Liver (tissue), 9 donors: Measurements from ENCODE around the gene TBC1D9. TPM values are rescaled to one million over a fixed set of nuclear protein-coding genes. Genes with fewer than 3 reads are reported as not detected.

Experiments
- DNase-seq: peaks from one replicate; pipeline ENCODE4 v3.0.0-alpha.2; 2017; ENCODE audit warnings: low spot score
- H3K27ac ChIP-seq, 2 donors: one replicate each; pipeline ENCODE4 v1.7.0; 2013; ENCODE audit warnings: inconsistent platforms in 2 of 2, low read length in 2 of 2, control low read depth in 1 of 2, low read depth in 1 of 2, mild to moderate bottlenecking in 1 of 2
- H3K27me3 ChIP-seq, 4 donors: one replicate each; pipeline versions ENCODE4 v1.6.1 to v1.7.0; 2013; ENCODE audit warnings: low read length in 3 of 4, inconsistent platforms in 1 of 4, mild to moderate bottlenecking in 1 of 4, moderate library complexity in 1 of 4; ENCODE audit not compliant: control insufficient read depth in 4 of 4, insufficient read depth in 4 of 4
- H3K36me3 ChIP-seq, 4 donors: one replicate each; pipeline versions ENCODE4 v1.6.1 to v1.7.0; 2013; ENCODE audit warnings: low read length in 3 of 4, mild to moderate bottlenecking in 3 of 4, low read depth in 1 of 4, moderate library complexity in 1 of 4; ENCODE audit not compliant: control insufficient read depth in 4 of 4, insufficient read depth in 3 of 4
- H3K4me1 ChIP-seq, 4 donors: one replicate each; pipeline versions ENCODE4 v1.6.1 to v1.7.0; 2013; ENCODE audit warnings: low read length in 3 of 4, mild to moderate bottlenecking in 3 of 4, moderate library complexity in 1 of 4; ENCODE audit not compliant: control insufficient read depth in 4 of 4, insufficient read depth in 4 of 4
- H3K4me3 ChIP-seq, 3 donors: one replicate each; pipeline versions ENCODE4 v1.6.1 to v1.7.0; 2013; ENCODE audit warnings: low read length in 3 of 3, control low read depth in 1 of 3, low read depth in 1 of 3, mild to moderate bottlenecking in 1 of 3
- H3K9ac ChIP-seq, 2 donors: one replicate each; pipeline ENCODE4 v1.7.0; 2013; ENCODE audit warnings: low read length in 2 of 2, mild to moderate bottlenecking in 2 of 2, moderate library complexity in 2 of 2, control low read depth in 1 of 2, low read depth in 1 of 2
- H3K9me3 ChIP-seq, 4 donors: one replicate each; pipeline versions ENCODE4 v1.6.1 to v1.7.0; 2013; ENCODE audit warnings: low read length in 3 of 4; ENCODE audit not compliant: control insufficient read depth in 4 of 4
- ATF3 ChIP-seq: IDR thresholded peaks from 2 replicates; pipeline ENCODE4 v1.6.1; 2016; ENCODE audit warnings: antibody characterized with exemption
- EGR1 ChIP-seq, 2 donors: IDR thresholded peaks; 2 replicates each; pipeline ENCODE4 v1.6.1; 2016 to 2018; ENCODE audit warnings: antibody characterized with exemption in 2 of 2, low read depth in 2 of 2
- FOXA1 ChIP-seq: IDR thresholded peaks from 2 replicates; pipeline ENCODE4 v1.6.1; 2016; ENCODE audit warnings: antibody characterized with exemption
- FOXA2 ChIP-seq: IDR thresholded peaks from 2 replicates; pipeline ENCODE4 v1.6.1; 2016; ENCODE audit warnings: antibody characterized with exemption
- GABPA ChIP-seq, 2 donors: IDR thresholded peaks in 1 of 2; conservative IDR thresholded peaks in 1 of 2; 2 replicates each; pipeline ENCODE4 v1.6.1; 2016; ENCODE audit warnings: antibody characterized with exemption in 2 of 2, mild to moderate bottlenecking in 1 of 2, moderate library complexity in 1 of 2
- HNF4G ChIP-seq: IDR thresholded peaks from 2 replicates; pipeline ENCODE4 v1.6.1; 2016; ENCODE audit warnings: antibody characterized with exemption
- JUND ChIP-seq, 2 donors: IDR thresholded peaks; 2 replicates each; pipeline ENCODE4 v1.6.1; 2016; ENCODE audit warnings: antibody characterized with exemption in 2 of 2
- MAX ChIP-seq: IDR thresholded peaks from 2 replicates; pipeline ENCODE4 v1.6.1; 2016; ENCODE audit warnings: antibody characterized with exemption
- NR2F2 ChIP-seq: IDR thresholded peaks from 2 replicates; pipeline ENCODE4 v1.6.1; 2016; ENCODE audit warnings: antibody characterized with exemption
- RAD21 ChIP-seq, 2 donors: IDR thresholded peaks; 2 replicates each; pipeline ENCODE4 v1.6.1; 2016; ENCODE audit warnings: antibody characterized with exemption in 2 of 2, mild to moderate bottlenecking in 2 of 2
- REST ChIP-seq: IDR thresholded peaks from 2 replicates; pipeline ENCODE4 v1.6.1; 2016; ENCODE audit warnings: antibody characterized with exemption, mild to moderate bottlenecking
- RXRA ChIP-seq, 2 donors: IDR thresholded peaks; 2 replicates each; pipeline ENCODE4 v1.6.1; 2017 to 2018; ENCODE audit warnings: antibody characterized with exemption in 2 of 2, mild to moderate bottlenecking in 1 of 2
- SP1 ChIP-seq: IDR thresholded peaks from 2 replicates; pipeline ENCODE4 v1.6.1; 2018; ENCODE audit warnings: antibody characterized with exemption, mild to moderate bottlenecking
- TAF1 ChIP-seq: conservative IDR thresholded peaks from 2 replicates; pipeline ENCODE4 v1.6.1; 2016; ENCODE audit warnings: antibody characterized with exemption, mild to moderate bottlenecking
- YY1 ChIP-seq: IDR thresholded peaks from 2 replicates; pipeline ENCODE4 v1.6.1; 2016; ENCODE audit warnings: antibody characterized with exemption, mild to moderate bottlenecking
- ZBTB33 ChIP-seq: IDR thresholded peaks from 2 replicates; pipeline ENCODE4 v1.6.1; 2016; ENCODE audit warnings: antibody characterized with exemption
- WGBS: extraction: QIAGEN DNeasy Blood & Tissue Kit; methylation state at CpG from one replicate; pipeline ENCODE4 v1.1.7; 2013; 5-methylcytosine and 5-hydroxymethylcytosine counted together
- polyA plus RNA-seq, 2 donors: library from polyadenylated mRNA; stranded (reverse) in 1 of 2; unstranded in 1 of 2; fragments of 200-250 nt in 1 of 2; fragments of >200 nt in 1 of 2; fragmentation: Nextera tagmentation in 1 of 2; extraction: Ambion mirVana in 1 of 2; gene quantifications; one replicate each; pipeline versions ENCODE4 v1.2.1 to v1.2.3, GENCODE V29; 2013 to 2015
- total RNA-seq, 2 donors: library from RNA; depleted of rRNA; stranded (reverse); fragments of >200 nt; gene quantifications; one replicate each; pipeline ENCODE4 v1.2.3, GENCODE V29; 2014
- TF ChIP-seq, protein P1 (sequence below): fragments of 150-350 bp; IDR thresholded peaks from 2 replicates; pipeline ENCODE4 v1.5.1; 2017; ENCODE audit warnings: improper control_type of control experiment, low read depth, low read length; ENCODE audit not compliant: missing input control
- donor health status: healthy.
- donor health status: healthy.
- donor health status: healthy.
- donor health status: healthy.
- donor health status: healthy.

The TBC1D9 gene
- total and polyA plus RNA-seq, 4 donors, result 1.4 to 8.5 (median 6.3) TPM

DNA sequence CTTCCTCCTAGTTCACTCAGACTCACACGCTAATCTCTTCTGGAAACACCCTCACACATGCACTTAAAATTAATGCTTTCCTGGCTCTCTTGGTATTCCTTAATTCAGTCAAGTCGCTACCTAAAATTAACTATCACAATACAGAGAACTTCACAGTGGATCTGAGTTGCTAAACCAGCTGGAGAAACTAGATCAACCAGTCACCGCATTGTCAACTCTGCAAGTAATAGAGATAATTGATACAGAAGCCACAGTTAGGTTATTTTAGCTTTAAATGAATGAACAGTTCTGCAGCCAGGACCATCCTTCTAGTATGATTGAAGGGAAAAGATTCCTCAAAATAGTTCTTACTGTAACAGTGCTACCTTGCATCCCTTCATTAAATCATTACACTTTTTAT lies 6.0 kb upstream of the TBC1D9 start:
- Histone ChIP-seq H3K27me3 (no peaks in the 10 kb centered on the region), H3K36me3 (no peaks in the 10 kb centered on the region), H3K4me1 (peaks cover 0 to under 1% (median 0%) of the 10 kb centered on the region in 4 donors), H3K9me3 (no peaks in the 10 kb centered on the region), H3K4me3 (no peak overlapping the region), H3K27ac (no peak overlapping the region), H3K9ac (no peak overlapping the region)
- WGBS, result 96% methylated on average over 3 of the region's 3 CpGs
- DNase-seq, result no peak
- TF ChIP-seq JUND (IDR thresholded peaks at IDR 0.05) (no peak), EGR1 (IDR thresholded peaks at IDR 0.05; ENCODE audit: low read depth in 2 of 2) (no peak), RXRA (IDR thresholded peaks at IDR 0.05) (no peak), REST (no peak), RAD21 (IDR thresholded peaks at IDR 0.05) (no peak), FOXA2 (no peak), HNF4G (no peak), ZBTB33 (no peak), FOXA1 (no peak), YY1 (no peak), SP1 (no peak), NR2F2 (no peak), ATF3 (no peak), MAX (no peak), TAF1 (no peak), GABPA (IDR thresholded peaks at IDR 0.05 in 1 of 2, conservative IDR thresholded peaks at IDR 0.05 in 1 of 2) (no peak)
- TF ChIP-seq, protein P1, sequence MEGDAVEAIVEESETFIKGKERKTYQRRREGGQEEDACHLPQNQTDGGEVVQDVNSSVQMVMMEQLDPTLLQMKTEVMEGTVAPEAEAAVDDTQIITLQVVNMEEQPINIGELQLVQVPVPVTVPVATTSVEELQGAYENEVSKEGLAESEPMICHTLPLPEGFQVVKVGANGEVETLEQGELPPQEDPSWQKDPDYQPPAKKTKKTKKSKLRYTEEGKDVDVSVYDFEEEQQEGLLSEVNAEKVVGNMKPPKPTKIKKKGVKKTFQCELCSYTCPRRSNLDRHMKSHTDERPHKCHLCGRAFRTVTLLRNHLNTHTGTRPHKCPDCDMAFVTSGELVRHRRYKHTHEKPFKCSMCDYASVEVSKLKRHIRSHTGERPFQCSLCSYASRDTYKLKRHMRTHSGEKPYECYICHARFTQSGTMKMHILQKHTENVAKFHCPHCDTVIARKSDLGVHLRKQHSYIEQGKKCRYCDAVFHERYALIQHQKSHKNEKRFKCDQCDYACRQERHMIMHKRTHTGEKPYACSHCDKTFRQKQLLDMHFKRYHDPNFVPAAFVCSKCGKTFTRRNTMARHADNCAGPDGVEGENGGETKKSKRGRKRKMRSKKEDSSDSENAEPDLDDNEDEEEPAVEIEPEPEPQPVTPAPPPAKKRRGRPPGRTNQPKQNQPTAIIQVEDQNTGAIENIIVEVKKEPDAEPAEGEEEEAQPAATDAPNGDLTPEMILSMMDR, result no peak

DNA sequence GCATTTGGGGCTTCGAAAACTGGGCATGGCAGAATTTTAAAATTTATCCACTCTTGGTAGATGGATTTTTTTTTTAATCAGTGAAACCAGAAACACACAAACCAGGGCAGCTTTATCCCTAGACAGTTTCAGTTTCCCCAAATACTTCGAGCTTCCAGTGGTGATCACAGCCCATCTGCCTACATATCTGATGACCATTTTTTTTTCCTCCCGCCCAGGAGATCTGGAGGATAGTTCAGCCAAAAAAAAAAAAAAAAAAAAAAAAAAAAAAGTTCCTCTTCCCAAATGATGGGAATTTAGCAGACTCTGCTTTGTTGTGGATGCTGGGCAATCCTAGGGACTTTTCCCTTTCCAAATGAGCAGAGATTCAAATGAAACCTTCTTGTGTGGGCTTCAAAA lies 1.0 kb upstream of the TBC1D9 start:
- Histone ChIP-seq H3K4me1 (peaks cover 0 to 14% (median 9%) of the 10 kb centered on the region in 4 donors), H3K27ac (peak overlapping the region; percentile 93), H3K4me3 (peak overlapping the region in 2 of 3 donors; percentile 83 to 91), H3K9ac (peak overlapping the region in 1 of 2 donors; percentile 33), H3K36me3 (no peaks in the 10 kb centered on the region), H3K27me3 (no peaks in the 10 kb centered on the region), H3K9me3 (no peaks in the 10 kb centered on the region)
- DNase-seq, result no peak
- 41% methylated on average over 3 of the region's 3 CpGs for WGBS
- TF ChIP-seq JUND (IDR thresholded peaks at IDR 0.05), result no peak
- TF ChIP-seq, protein P1, result no peak
